Cerebellar cortex (tissue), 1 donor: ENCODE data around the gene PRPF8.

ENCODE experiments used
- DNase-seq: peaks from one replicate; pipeline ENCODE4 v3.0.0-alpha.2; 2015; ENCODE audit warnings: low spot score

Gene PRPF8

GRCh38 chr17:1644493-1645206, 40.0 kb downstream of the PRPF8 start:
- no peak for DNase-seq

- no peak for DNase-seq
These were observed 40.6 kb downstream of the PRPF8 start for GRCh38 chr17:1643999-1644492.

GRCh38 chr17:1643293-1643998, 41.2 kb downstream of the PRPF8 start:
- no peak for DNase-seq

- DNase-seq, result no peak
These were observed 43.6 kb downstream of the PRPF8 start for GRCh38 chr17:1641065-1641403.

GRCh38 chr17:1640329-1641064, 44.2 kb downstream of the PRPF8 start:
- no peak for DNase-seq

- no peak for DNase-seq
These were observed 45.0 kb downstream of the PRPF8 start for GRCh38 chr17:1639549-1640180.

- no peak for DNase-seq
These were observed 45.9 kb downstream of the PRPF8 start for GRCh38 chr17:1638624-1639300.

- no peak for DNase-seq
These were observed 46.5 kb downstream of the PRPF8 start for GRCh38 chr17:1638171-1638590.

GRCh38 chr17:1636732-1637285, 47.9 kb downstream of the PRPF8 start:
- DNase-seq, result no peak

GRCh38 chr17:1635675-1636465, 48.8 kb downstream of the PRPF8 start:
- no peak for DNase-seq

- DNase-seq, result no peak
These were observed 49.6 kb downstream of the PRPF8 start for GRCh38 chr17:1634841-1635650.

- no peak for DNase-seq
These were observed 54.0 kb downstream of the PRPF8 start for GRCh38 chr17:1630662-1631061.

GRCh38 chr17:1629504-1630310, 55.0 kb downstream of the PRPF8 start:
- DNase-seq, result peak; percentile 40

- DNase-seq, result peak; percentile 97
These were observed 55.7 kb downstream of the PRPF8 start for GRCh38 chr17:1628856-1629503.

GRCh38 chr17:1627982-1628855, 56.4 kb downstream of the PRPF8 start, which contains the start of gene SLC43A2:
TSS of gene SLC43A2 (minus strand) at chr17:1628834. CDS start at chr17:1627874, 960 bp downstream.
- peak; percentile 89 for DNase-seq

- peak; percentile 77 for DNase-seq
These were observed 57.3 kb downstream of the PRPF8 start for GRCh38 chr17:1627182-1627981.
